Astrocyte (in vitro differentiated cells and primary cell): ENCODE measurements around the gene GRB10. TPM values are rescaled to one million over a fixed set of nuclear protein-coding genes. Genes with fewer than 3 reads are reported as not detected.
A peak's percentile ranks its signal among the peaks of the same experiment; 100 is the strongest.

Experiments used
- DNase-seq: peaks from one replicate; pipeline ENCODE4 v3.0.0-alpha.2; 2010; ENCODE audit warnings: low read depth
- FAIRE-seq: peaks from 2 replicates; lab custom pipeline; 2011; peaks lifted over from hg19 to GRCh38; lab: Jason Lieb, UNC
- H2AFZ ChIP-seq: 2 replicates; pipeline ENCODE4 v1.6.0; 2012; ENCODE audit warnings: low read depth, low read length, inconsistent platforms
- H3K27ac ChIP-seq: 2 replicates; pipeline ENCODE4 v1.5.1; 2011; ENCODE audit warnings: low read depth, low read length, inconsistent platforms
- H3K27me3 ChIP-seq: 2 replicates; pipeline ENCODE4 v1.6.0; 2011; ENCODE audit warnings: low read length, inconsistent platforms; ENCODE audit not compliant: insufficient read depth
- H3K36me3 ChIP-seq: 2 replicates; pipeline ENCODE4 v1.5.1; 2011; ENCODE audit warnings: low read length, inconsistent platforms; ENCODE audit not compliant: insufficient read depth
- H3K4me1 ChIP-seq: 2 replicates; pipeline ENCODE4 v1.5.1; 2011; ENCODE audit warnings: low read length, inconsistent platforms; ENCODE audit not compliant: insufficient read depth
- H3K4me2 ChIP-seq: 2 replicates; pipeline ENCODE4 v1.6.0; 2012; ENCODE audit warnings: low read length, inconsistent platforms
- H3K4me3 ChIP-seq: 2 replicates; pipeline ENCODE4 v1.5.1; 2011; ENCODE audit warnings: low read depth, mild to moderate bottlenecking, low read length, inconsistent platforms; ENCODE audit not compliant: insufficient read depth
- H3K79me2 ChIP-seq: 2 replicates; pipeline ENCODE4 v1.6.0; 2012; ENCODE audit warnings: mild to moderate bottlenecking, low read length, inconsistent platforms; ENCODE audit not compliant: insufficient read depth
- H3K9ac ChIP-seq: 2 replicates; pipeline ENCODE4 v1.6.0; 2012; ENCODE audit warnings: mild to moderate bottlenecking, low read length, inconsistent platforms
- H3K9me3 ChIP-seq: 2 replicates; pipeline ENCODE4 v1.5.1; 2012; ENCODE audit warnings: low read depth, mild to moderate bottlenecking, low read length, inconsistent platforms; ENCODE audit not compliant: insufficient read depth
- H4K20me1 ChIP-seq: 2 replicates; pipeline ENCODE4 v1.6.0; 2012; ENCODE audit warnings: low read length, inconsistent platforms; ENCODE audit not compliant: insufficient read depth
- H3K27ac Mint-ChIP-seq: one replicate; pipeline ENCODE4 v1.8.0; 2021; ENCODE audit warnings: mild to moderate bottlenecking, mixed read lengths; ENCODE audit not compliant: unreplicated experiment
- H3K27me3 Mint-ChIP-seq: one replicate; pipeline ENCODE4 v1.8.0; 2021; ENCODE audit warnings: low read depth, mixed read lengths; ENCODE audit not compliant: unreplicated experiment
- H3K36me3 Mint-ChIP-seq: one replicate; pipeline ENCODE4 v1.8.0; 2021; ENCODE audit warnings: low read depth, mixed read lengths; ENCODE audit not compliant: unreplicated experiment
- H3K4me1 Mint-ChIP-seq: one replicate; pipeline ENCODE4 v1.8.0; 2021; ENCODE audit warnings: low read depth, mixed read lengths; ENCODE audit not compliant: unreplicated experiment
- H3K4me3 Mint-ChIP-seq: one replicate; pipeline ENCODE4 v1.8.0; 2021; ENCODE audit warnings: mild to moderate bottlenecking, moderate library complexity, mixed read lengths; ENCODE audit not compliant: unreplicated experiment
- H3K9me3 Mint-ChIP-seq: one replicate; pipeline ENCODE4 v1.8.0; 2021; ENCODE audit warnings: mild to moderate bottlenecking, mixed read lengths; ENCODE audit not compliant: unreplicated experiment
- EZH2 ChIP-seq: IDR thresholded peaks from 2 replicates; pipeline ENCODE4 v1.6.1; 2012; ENCODE audit warnings: mild to moderate bottlenecking, low read length, inconsistent platforms; ENCODE audit not compliant: insufficient read depth
- total RNA-seq: library from RNA; stranded (reverse); gene quantifications from 2 replicates; pipeline ENCODE4 v1.2.1, GENCODE V29; 2021
- TF ChIP-seq, protein P1 (sequence below): IDR thresholded peaks from 2 replicates; pipeline ENCODE4 v1.5.1; 2011; ENCODE audit warnings: low read depth, mild to moderate bottlenecking, inconsistent platforms, low read length, moderate library complexity; ENCODE audit not compliant: insufficient read depth

The GRB10 gene
- total RNA-seq, 1 donor from 2014 or later = 81.9 TPM

DNA sequence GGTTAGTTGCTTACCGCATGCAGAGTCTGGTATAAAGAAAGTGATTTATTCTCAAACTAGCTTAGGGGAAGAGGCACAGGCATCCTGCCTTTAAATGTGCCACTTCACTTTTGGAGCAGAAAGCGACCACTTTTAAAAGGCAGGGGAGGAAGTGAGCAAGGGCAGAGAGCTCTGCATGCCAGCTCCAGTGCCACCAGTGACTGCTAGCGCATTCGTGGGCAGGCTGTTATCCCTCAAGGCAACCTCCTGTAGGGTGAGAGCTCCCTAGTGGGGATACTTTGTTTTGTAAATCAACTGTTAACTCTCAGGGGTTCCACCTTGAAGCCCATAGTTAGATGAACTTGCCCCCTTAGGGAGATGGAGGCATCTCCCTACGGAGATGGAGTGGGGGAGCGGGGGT is 29.4 kb upstream of the GRB10 start:
- TF ChIP-seq, protein P1, sequence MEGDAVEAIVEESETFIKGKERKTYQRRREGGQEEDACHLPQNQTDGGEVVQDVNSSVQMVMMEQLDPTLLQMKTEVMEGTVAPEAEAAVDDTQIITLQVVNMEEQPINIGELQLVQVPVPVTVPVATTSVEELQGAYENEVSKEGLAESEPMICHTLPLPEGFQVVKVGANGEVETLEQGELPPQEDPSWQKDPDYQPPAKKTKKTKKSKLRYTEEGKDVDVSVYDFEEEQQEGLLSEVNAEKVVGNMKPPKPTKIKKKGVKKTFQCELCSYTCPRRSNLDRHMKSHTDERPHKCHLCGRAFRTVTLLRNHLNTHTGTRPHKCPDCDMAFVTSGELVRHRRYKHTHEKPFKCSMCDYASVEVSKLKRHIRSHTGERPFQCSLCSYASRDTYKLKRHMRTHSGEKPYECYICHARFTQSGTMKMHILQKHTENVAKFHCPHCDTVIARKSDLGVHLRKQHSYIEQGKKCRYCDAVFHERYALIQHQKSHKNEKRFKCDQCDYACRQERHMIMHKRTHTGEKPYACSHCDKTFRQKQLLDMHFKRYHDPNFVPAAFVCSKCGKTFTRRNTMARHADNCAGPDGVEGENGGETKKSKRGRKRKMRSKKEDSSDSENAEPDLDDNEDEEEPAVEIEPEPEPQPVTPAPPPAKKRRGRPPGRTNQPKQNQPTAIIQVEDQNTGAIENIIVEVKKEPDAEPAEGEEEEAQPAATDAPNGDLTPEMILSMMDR = no peak
- no peak for TF ChIP-seq EZH2
- Histone ChIP-seq H3K27me3 (peaks cover 2% of the 10 kb centered on the region), H4K20me1 (no peaks in the 10 kb centered on the region), H3K9ac (no peak overlapping the region), H3K9me3 (no peaks in the 10 kb centered on the region), H3K4me1 (peaks cover 9% of the 10 kb centered on the region), H3K36me3 (no peaks in the 10 kb centered on the region), H3K4me3 (no peak overlapping the region), H3K4me2 (no peak overlapping the region), H2AFZ (no peak overlapping the region), H3K79me2 (no peaks in the 10 kb centered on the region), H3K27ac (no peak overlapping the region)
- no peak overlapping the region for H3K27ac Mint-ChIP-seq
- no peaks in the 10 kb centered on the region for H3K9me3 Mint-ChIP-seq
- H3K27me3 Mint-ChIP-seq = peaks cover 33% of the 10 kb centered on the region
- H3K36me3 Mint-ChIP-seq = no peaks in the 10 kb centered on the region
- no peak for FAIRE-seq
- DNase-seq = no peak
- peaks cover 7% of the 10 kb centered on the region for H3K4me1 Mint-ChIP-seq
- no peak overlapping the region for H3K4me3 Mint-ChIP-seq

DNA sequence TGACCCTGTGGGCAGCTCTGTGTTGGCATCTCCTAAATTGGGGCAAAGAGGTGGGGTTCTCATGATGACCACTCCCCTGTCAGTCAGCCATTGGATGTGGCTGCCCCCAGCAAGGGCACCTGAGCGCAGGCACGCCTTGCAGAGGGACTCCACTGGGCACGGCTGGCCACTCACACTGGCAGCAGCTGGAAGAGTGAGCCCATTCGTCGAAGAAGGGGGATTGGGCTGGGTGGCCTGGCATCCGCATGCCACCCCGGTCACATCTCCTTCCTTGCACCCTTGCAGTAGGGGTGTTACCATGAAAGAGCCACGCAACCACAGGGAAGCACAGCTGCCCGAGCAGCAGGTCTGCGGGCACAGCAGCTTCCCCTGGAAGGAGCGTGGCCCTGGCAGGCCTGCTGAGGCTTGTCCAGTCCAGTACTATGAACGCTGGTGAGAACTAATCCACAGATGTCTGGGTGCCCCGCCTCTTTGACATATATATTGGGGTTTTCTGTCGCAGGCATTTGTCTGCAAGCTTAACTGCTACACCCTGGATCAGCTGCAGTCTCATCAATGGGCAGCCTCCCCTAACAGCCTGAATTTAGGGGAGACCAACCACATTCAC is 25.7 kb upstream of the GRB10 start:
- Histone ChIP-seq H3K79me2 (no peaks in the 10 kb centered on the region), H4K20me1 (no peaks in the 10 kb centered on the region), H3K4me2 (no peak overlapping the region), H3K9ac (no peak overlapping the region), H3K27me3 (peaks cover 2% of the 10 kb centered on the region), H3K9me3 (no peaks in the 10 kb centered on the region), H3K4me3 (no peak overlapping the region), H2AFZ (no peak overlapping the region), H3K4me1 (peaks cover 29% of the 10 kb centered on the region), H3K27ac (no peak overlapping the region), H3K36me3 (no peaks in the 10 kb centered on the region)
- no peak for TF ChIP-seq EZH2
- TF ChIP-seq, protein P1 = no peak
- Mint-ChIP-seq H3K4me3 (no peak overlapping the region), H3K4me1 (peaks cover 7% of the 10 kb centered on the region), H3K36me3 (no peaks in the 10 kb centered on the region), H3K27me3 (peaks cover 36% of the 10 kb centered on the region), H3K9me3 (no peaks in the 10 kb centered on the region), H3K27ac (no peak overlapping the region)
- no peak for DNase-seq
- no peak for FAIRE-seq

DNA sequence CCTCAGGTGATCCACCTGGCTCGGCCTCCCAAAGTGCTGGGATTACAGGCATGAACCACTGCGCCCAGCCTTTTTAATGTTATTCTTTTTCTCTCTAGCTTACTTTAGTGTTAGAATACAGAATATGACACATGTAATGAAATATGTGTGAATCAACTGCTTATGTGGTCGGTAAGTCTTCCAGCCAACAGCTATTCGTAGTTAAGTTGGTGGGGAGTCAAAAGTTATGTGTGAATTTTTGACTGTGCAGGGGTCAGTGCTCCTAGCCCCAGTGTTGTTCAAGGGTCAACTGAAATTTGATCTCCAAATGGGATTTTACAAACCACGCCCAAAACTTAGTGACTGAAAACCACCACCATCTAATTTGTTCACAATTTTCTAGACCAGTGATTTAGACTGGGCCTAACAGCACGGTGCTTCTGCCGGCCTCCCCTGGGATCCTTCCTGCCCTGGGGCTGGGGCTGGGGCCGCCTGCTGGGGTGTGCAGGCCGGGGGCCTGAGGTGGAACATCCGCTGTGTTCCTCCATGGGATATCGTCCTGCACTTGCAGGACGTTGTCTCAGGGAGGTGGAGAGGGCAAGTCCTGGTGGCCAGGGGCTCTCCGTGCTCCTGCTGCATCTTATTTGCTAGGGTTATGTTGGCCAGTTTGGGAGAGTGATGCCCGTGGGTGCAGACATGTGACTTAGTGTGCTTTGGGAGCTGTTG is 24.5 kb upstream of the GRB10 start:
- H3K27ac ChIP-seq = no peak overlapping the region
- H3K4me3 ChIP-seq = no peak overlapping the region
- Mint-ChIP-seq H3K27me3 (peaks cover 37% of the 10 kb centered on the region), H3K4me1 (peaks cover 2% of the 10 kb centered on the region), H3K9me3 (no peaks in the 10 kb centered on the region), H3K27ac (no peak overlapping the region), H3K4me3 (no peak overlapping the region), H3K36me3 (no peaks in the 10 kb centered on the region)
- DNase-seq (peak; percentile 77), FAIRE-seq (no peak)
- H3K4me1 ChIP-seq = peaks cover 27% of the 10 kb centered on the region
- H3K36me3 ChIP-seq = no peaks in the 10 kb centered on the region
- no peak overlapping the region for H3K4me2 ChIP-seq
- no peaks in the 10 kb centered on the region for H4K20me1 ChIP-seq
- H2AFZ ChIP-seq = no peak overlapping the region
- H3K9ac ChIP-seq = no peak overlapping the region
- no peaks in the 10 kb centered on the region for H3K9me3 ChIP-seq
- no peaks in the 10 kb centered on the region for H3K79me2 ChIP-seq
- H3K27me3 ChIP-seq = peaks cover 2% of the 10 kb centered on the region
- TF ChIP-seq EZH2 = no peak
- TF ChIP-seq, protein P1 = no peak
